SW 1271 (cell line): Measurements from ENCODE around the gene TUBA1A.
"Not testable (repeated sequence)": the region's sequence is repeated elsewhere in the genome, so short reads cannot be mapped to it uniquely, and the experiment has no call there.

ENCODE experiments used
- DNase-seq, 2 experiments: peaks; one replicate each; lab custom pipeline; 2025; lab: John Stamatoyannopoulos, UW

TUBA1A gene

DNA sequence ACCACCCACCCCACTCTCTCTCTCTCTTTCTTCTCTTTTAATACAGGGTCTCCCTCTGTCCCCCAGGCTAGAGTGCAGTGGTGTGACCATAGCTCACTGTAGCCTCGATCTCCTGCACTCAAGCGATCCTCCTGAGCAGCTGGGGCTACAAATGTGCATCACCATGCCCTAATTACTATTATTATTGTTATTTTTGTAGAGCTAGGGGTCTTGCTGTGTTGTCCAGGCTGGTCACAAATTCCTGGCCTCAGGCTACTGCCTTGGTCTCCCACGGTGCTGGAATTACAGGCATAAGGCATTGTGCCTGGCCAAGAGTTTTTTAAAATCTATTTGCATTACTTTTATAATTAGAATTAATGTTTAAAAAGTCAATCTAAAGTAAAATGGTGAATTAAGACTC, 34.7 kb downstream of the TUBA1A start:
- DNase-seq = no peak

DNA sequence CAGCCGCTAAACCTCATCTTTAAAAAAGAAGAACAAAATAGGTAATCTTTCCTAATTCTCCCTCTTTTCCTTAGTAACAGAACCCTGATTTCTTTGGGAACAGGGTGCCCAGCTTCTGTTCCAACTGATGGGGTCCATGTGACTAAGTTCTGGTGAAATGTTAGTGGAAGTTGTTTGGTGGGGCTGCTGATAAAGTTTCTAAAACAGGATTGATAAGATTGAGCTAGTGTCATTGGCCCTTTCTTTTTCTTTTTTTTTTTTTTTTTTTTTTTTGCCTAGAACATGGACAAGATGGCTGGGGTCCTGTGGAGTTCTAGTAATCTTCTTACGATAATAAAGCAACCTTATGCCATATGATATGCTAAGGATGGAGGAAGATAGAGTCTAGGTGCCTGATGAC, 41.5 kb downstream of the TUBA1A start:
- no peak for DNase-seq

DNA sequence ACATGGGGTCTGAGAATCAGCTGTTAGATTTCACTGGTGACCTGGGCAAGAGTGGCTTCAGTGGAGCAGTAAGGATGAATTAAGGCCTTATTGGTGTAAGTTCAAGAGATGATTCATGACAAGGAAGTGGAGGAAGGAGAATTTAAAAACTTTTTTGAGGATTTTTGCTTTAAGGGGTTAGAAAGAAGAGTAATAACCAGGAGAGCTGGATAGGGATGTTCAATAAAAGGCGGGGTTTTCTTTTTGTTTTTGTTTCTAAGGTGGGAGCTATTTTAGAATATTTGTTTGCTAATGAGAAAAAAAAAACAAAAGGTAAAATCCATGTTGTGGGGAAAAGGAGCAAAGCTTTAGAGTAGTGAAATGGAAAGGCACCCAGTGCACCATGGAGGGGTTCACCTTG, 42.5 kb downstream of the TUBA1A start:
- DNase-seq = no peak

DNA sequence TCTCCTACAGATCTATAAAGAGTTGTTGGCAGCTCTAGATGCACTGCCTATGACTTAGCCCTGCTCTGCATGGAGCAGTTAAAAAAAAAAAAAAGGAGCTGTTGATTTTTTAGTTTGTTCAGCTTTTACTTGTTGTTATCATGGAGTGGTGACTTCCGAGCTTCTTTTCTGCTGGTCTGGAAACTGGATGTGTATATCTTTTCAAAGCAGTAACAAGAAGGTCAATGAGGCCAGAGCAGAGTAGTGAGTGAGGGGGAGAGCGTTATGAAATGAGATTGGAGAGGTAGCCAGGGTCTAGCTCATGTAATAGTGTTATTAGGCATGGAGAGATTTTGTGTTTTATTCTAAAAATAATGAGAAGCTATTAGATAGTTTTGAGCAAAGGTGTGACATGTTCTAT, 44.5 kb downstream of the TUBA1A start:
- no peak for DNase-seq

DNA sequence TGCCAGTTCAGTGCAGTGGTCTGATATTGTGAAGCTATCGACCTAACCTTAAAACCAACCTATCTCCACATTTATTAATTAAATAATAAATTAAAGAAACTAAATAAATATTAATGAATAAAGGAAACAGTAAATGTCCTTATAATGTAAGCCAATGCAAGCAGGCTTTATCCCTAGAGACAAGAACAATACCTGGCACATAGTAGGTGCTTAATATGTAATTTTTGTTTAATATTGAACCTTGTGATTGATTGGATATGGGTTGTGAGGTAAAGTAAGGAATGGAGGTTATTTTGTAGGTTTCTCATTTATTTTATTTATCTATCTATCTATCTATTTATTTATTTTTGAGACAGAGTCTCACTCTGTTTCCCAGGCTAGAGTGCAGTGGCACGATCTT, 49.9 kb downstream of the TUBA1A start:
- no peak for DNase-seq

DNA sequence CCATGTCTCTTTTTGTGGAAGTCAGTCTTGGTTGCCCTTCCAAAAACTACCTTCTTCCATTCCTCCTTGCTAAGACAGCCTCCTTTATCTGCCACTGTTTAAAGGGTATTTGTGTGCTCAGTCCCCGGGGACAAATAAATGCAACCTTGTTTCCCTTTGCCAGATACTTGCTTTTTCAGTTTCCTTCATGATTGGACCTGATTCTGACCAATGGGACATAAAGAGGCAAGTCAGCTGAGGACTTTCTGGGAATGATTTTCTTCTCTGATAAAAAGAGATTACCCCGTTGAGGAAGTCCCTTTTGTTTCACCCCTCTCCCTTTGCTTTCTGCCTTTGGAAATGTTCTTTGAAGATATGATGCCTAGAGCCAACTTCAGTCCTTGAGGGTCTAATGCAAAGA, 50.3 kb downstream of the TUBA1A start:
- no peak for DNase-seq

DNA sequence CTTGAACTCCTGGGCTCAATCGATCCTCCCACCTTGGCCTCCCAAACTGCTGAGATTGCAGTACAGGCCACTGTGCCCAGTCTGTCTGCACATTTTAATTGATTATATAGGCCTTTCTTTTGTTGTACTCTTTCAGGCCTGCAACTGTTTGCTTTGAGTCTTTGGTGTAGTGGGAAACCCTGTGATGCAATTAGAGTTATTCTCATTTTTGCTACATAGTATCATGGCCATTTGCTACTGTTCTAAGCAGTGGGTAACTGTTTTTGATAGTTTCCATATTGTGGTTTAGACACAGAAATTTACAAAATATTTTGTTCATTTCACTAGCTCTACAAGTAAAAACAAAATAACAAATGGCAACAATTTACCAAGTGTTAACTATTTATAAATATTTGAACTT, 51.4 kb downstream of the TUBA1A start:
- no peak for DNase-seq

DNA sequence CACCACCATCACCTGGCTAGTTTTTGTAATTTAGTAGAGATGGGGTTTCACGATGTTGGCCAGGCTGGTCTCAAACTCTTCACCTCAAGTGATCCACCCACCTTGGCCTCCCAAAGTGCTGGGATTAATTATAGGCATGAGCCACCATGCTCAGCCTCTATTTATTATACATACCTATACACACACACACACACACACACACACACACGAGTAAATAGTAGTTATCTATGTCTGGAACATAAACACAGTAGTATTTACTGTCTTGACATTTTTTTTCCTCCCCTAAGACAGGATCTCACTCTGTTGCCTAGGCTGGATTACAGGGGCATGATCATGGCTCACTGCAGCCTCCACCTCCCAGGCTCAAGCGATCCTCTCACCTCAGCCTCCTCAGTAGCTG, 51.9 kb downstream of the TUBA1A start:
- DNase-seq = not testable (repeated sequence)
